Left ventricle myocardium inferior (tissue), 1 donor: ENCODE measurements around the gene TTC12. TPM values are rescaled to one million over a fixed set of nuclear protein-coding genes. Genes with fewer than 3 reads are reported as not detected.

ENCODE experiments used
- DNase-seq: peaks from one replicate; pipeline ENCODE4 v3.0.0-alpha.2; 2020
- H3K27ac ChIP-seq: fragments of 200-600 bp; replicated peaks from 2 replicates; pipeline ENCODE4 v1.8.0; 2021
- H3K27me3 ChIP-seq: fragments of 200-600 bp; 2 replicates; pipeline ENCODE4 v1.8.0; 2021; ENCODE audit warnings: low read depth
- H3K36me3 ChIP-seq: fragments of 200-600 bp; 2 replicates; pipeline ENCODE4 v1.8.0; 2021
- H3K4me1 ChIP-seq: fragments of 200-600 bp; 2 replicates; pipeline ENCODE4 v1.8.0; 2021
- H3K4me3 ChIP-seq: fragments of 200-600 bp; 2 replicates; pipeline ENCODE4 v1.8.0; 2021; ENCODE audit warnings: mild to moderate bottlenecking, moderate library complexity
- H3K9me3 ChIP-seq: fragments of 200-600 bp; replicated peaks from 2 replicates; pipeline ENCODE4 v1.8.0; 2021
- CTCF ChIP-seq: fragments of 200-600 bp; IDR thresholded peaks from 2 replicates; pipeline ENCODE4 v1.8.0; 2021; ENCODE audit warnings: antibody characterized with exemption, mild to moderate bottlenecking, borderline replicate concordance
- intact Hi-C: fragments of 100-400 bp; cut with micrococcal nuclease; formaldehyde crosslinking; loops from one replicate; pipeline ENCODE4 v1.11.0; 2022
- total RNA-seq: library from RNA; stranded (reverse); fragmentation: NEBNext Ultra II Directional; extraction: Animal tissue kit (Norgen Biotek cat#: 25700); gene quantifications from one replicate; pipeline ENCODE4 v1.2.1, GENCODE V29; 2021
- donor health status: DM: no; HTN: yes; CAD: no; lungs with severe emphysema.

TTC12 gene
- total RNA-seq, 1 donor from 2014 or later: 5.5 TPM

DNA sequence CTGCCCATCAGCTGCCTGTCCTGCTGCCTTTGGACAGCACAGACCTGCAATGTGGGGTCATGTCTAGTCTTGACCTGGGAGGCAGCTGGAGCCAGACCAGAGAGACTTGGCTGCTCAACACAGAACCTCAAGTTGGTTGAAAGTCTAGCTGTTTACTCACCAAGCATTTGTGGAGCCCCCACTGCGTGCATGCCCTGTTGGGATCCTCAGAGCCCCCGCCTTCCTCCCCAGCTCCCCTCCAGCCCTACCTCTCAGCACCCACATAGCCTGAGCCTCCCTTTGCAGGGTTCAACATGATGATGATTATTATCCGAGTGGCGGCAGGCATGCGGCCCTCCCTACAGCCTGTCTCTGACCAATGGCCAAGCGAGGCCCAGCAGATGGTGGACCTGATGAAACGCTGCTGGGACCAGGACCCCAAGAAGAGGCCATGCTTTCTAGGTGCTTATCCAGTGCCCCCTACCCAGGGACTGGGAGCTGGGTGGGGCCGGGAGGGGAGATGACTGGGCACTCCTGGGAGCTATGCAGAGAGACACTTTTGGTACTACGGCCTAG is 81.5 kb downstream of the TTC12 start:
- Histone ChIP-seq H3K9me3 (no peaks in the 10 kb centered on the region), H3K27me3 (peaks cover 4% of the 10 kb centered on the region), H3K27ac (no peak overlapping the region), H3K36me3 (no peaks in the 10 kb centered on the region), H3K4me1 (no peaks in the 10 kb centered on the region), H3K4me3 (no peak overlapping the region)
- no peak for DNase-seq
- intact Hi-C loops: no loop called here
- no peak for TF ChIP-seq CTCF

- H3K27me3 ChIP-seq: no peaks in the 10 kb centered on the region
- no peak overlapping the region for H3K27ac ChIP-seq
- no peaks in the 10 kb centered on the region for H3K4me1 ChIP-seq
- no peak for DNase-seq
- no peaks in the 10 kb centered on the region for H3K36me3 ChIP-seq
- no peak for TF ChIP-seq CTCF
- H3K4me3 ChIP-seq: no peak overlapping the region
- intact Hi-C loops: no loop called here
- H3K9me3 ChIP-seq: no peaks in the 10 kb centered on the region
Observed at GRCh38 chr11:113396690-113397089, 82.3 kb downstream of the TTC12 start.

DNA sequence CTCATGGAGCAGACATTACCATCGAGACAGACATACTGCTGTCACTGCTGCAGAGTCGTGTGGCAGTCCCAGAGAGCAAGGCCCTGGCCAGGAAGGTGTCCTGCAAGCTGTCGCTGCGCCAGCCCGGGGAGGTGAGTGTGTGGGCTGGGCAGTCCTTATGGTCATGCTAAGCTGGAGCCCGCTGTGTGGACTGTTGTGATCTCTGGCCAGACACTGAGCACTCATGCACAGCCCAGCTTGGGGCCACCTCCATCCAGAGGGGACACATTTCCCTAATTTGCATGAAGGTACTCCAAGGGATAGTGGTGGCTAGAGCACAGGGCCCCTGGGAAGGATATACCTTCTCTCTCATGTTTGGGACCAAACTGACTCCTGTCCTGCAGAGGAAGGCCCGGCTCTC is 82.8 kb downstream of the TTC12 start:
- Histone ChIP-seq H3K4me1 (no peaks in the 10 kb centered on the region), H3K4me3 (no peak overlapping the region), H3K27ac (no peak overlapping the region), H3K27me3 (no peaks in the 10 kb centered on the region), H3K36me3 (no peaks in the 10 kb centered on the region), H3K9me3 (no peaks in the 10 kb centered on the region)
- TF ChIP-seq CTCF: no peak
- intact Hi-C loops: no loop called here
- no peak for DNase-seq

- DNase-seq: no peak
- H3K4me3 ChIP-seq: no peak overlapping the region
- intact Hi-C loops: no loop called here
- no peak overlapping the region for H3K27ac ChIP-seq
- TF ChIP-seq CTCF: no peak
- no peaks in the 10 kb centered on the region for H3K9me3 ChIP-seq
- no peaks in the 10 kb centered on the region for H3K36me3 ChIP-seq
- no peaks in the 10 kb centered on the region for H3K4me1 ChIP-seq
- H3K27me3 ChIP-seq: no peaks in the 10 kb centered on the region
Observed at GRCh38 chr11:113397821-113398220, 83.4 kb downstream of the TTC12 start.

- no peaks in the 10 kb centered on the region for H3K4me1 ChIP-seq
- no peak for TF ChIP-seq CTCF
- no peak overlapping the region for H3K27ac ChIP-seq
- H3K9me3 ChIP-seq: no peaks in the 10 kb centered on the region
- no peaks in the 10 kb centered on the region for H3K27me3 ChIP-seq
- H3K4me3 ChIP-seq: no peak overlapping the region
- DNase-seq: no peak
- H3K36me3 ChIP-seq: no peaks in the 10 kb centered on the region
- intact Hi-C loops: no loop called here
Observed at GRCh38 chr11:113398669-113399430, 84.5 kb downstream of the TTC12 start.
